ENCODE measurements around the gene CDC42EP3. TPM values are rescaled to one million over a fixed set of nuclear protein-coding genes. Genes with fewer than 3 reads are reported as not detected.

The CDC42EP3 gene
- total and polyA plus RNA-seq, 2 donors (not counting 1 experiment from before 2014, with no cell fraction given) = 28.0 to 29.9 TPM

- ChIA-PET POLR2A (no interaction called here), CTCF (interaction anchor here (0.7 kb wide), 1 partner anchor 17 kb away, joined by 5 read pairs; no protein-coding TSS in a partner anchor)
- no peak overlapping the region for H3K4me3 Mint-ChIP-seq
- Histone ChIP-seq H3K36me3 (replicated peaks in 1 of 2; ENCODE audit: control extremely low read depth in 1 of 2, control insufficient read depth in 1 of 2, extremely low read depth in 1 of 2, insufficient read depth in 2 of 2, low read length in 1 of 2) (no peaks in the 10 kb centered on the region), H3K27me3 (replicated peaks in 1 of 4; ENCODE audit: control extremely low read depth in 1 of 4, control insufficient read depth in 3 of 4, insufficient read depth in 4 of 4, low read length in 3 of 4) (no peaks in the 10 kb centered on the region), H2AFZ (ENCODE audit: insufficient read depth, low read depth, low read length, poor library complexity, severe bottlenecking) (peak overlapping the region; percentile 55), H3K27ac (ENCODE audit: low read length in 2 of 2) (no peak overlapping the region), H3K4me1 (ENCODE audit: control insufficient read depth in 2 of 2, insufficient read depth in 2 of 2, low read length in 2 of 2) (peaks cover 4 to 9% of the 10 kb centered on the region in 2 donors), H3K79me2 (ENCODE audit: control insufficient read depth, insufficient read depth, low read length) (no peaks in the 10 kb centered on the region), H3K9me3 (ENCODE audit: control extremely low read depth in 1 of 3, control insufficient read depth in 2 of 3, insufficient read depth in 1 of 3, low read length in 2 of 3) (no peaks in the 10 kb centered on the region), H3K4me2 (replicated peaks; ENCODE audit: low read depth, low read length, poor library complexity, severe bottlenecking) (peak overlapping the region; percentile 4), H3K9ac (ENCODE audit: low read length) (no peak overlapping the region), H3K4me3 (ENCODE audit: control extremely low read depth in 1 of 5, extremely low read depth in 1 of 5, insufficient read depth in 1 of 5, low read depth in 2 of 5, low read length in 4 of 5) (no peak overlapping the region), H4K20me1 (ENCODE audit: control insufficient read depth, insufficient read depth, low read length, poor library complexity, severe bottlenecking) (no peaks in the 10 kb centered on the region)
- peak; percentile 45 for ATAC-seq (ENCODE audit: low read depth)
- H3K27ac Mint-ChIP-seq = no peak overlapping the region
- no peaks in the 10 kb centered on the region for H3K27me3 Mint-ChIP-seq
- peaks cover 7% of the 10 kb centered on the region for H3K4me1 Mint-ChIP-seq
- intact Hi-C loops (cut with micrococcal nuclease) = no loop called here
- no peak for DNase-seq
- H3K9me3 Mint-ChIP-seq (ENCODE audit: insufficient read depth) = no peaks in the 10 kb centered on the region
- TF ChIP-seq CTCF (IDR thresholded peaks at IDR 0.05) (no peak), EZH2 (IDR thresholded peaks at IDR 0.05; ENCODE audit: borderline replicate concordance, insufficient read depth, low read depth, low read length, poor library complexity, severe bottlenecking) (no peak)
- no CpG with 5 or more reads among the region's 6 CpGs for WGBS (ENCODE audit: insufficient coverage)
These were observed 12.7 kb upstream of the CDC42EP3 start for GRCh38 chr2:37683921-37684780.

- intact Hi-C loops (cut with micrococcal nuclease) = no loop called here
- H3K4me3 ChIP-seq (ENCODE audit: control extremely low read depth in 1 of 5, extremely low read depth in 1 of 5, insufficient read depth in 1 of 5, low read depth in 2 of 5, low read length in 4 of 5) = no peak overlapping the region
- TF ChIP-seq CTCF (IDR thresholded peaks at IDR 0.05) (no peak), EZH2 (IDR thresholded peaks at IDR 0.05; ENCODE audit: borderline replicate concordance, insufficient read depth, low read depth, low read length, poor library complexity, severe bottlenecking) (no peak)
- H3K9me3 ChIP-seq (ENCODE audit: control extremely low read depth in 1 of 3, control insufficient read depth in 2 of 3, insufficient read depth in 1 of 3, low read length in 2 of 3) = no peaks in the 10 kb centered on the region
- CTCF ChIA-PET = no interaction called here
- Mint-ChIP-seq H3K4me1 (peaks cover 7% of the 10 kb centered on the region), H3K27ac (no peak overlapping the region), H3K9me3 (ENCODE audit: insufficient read depth) (no peaks in the 10 kb centered on the region), H3K4me3 (no peak overlapping the region), H3K27me3 (no peaks in the 10 kb centered on the region)
- H2AFZ ChIP-seq (ENCODE audit: insufficient read depth, low read depth, low read length, poor library complexity, severe bottlenecking) = peak overlapping the region; percentile 55
- no peaks in the 10 kb centered on the region for H3K79me2 ChIP-seq (ENCODE audit: control insufficient read depth, insufficient read depth, low read length)
- no peaks in the 10 kb centered on the region for H3K27me3 ChIP-seq (replicated peaks in 1 of 4; ENCODE audit: control extremely low read depth in 1 of 4, control insufficient read depth in 3 of 4, insufficient read depth in 4 of 4, low read length in 3 of 4)
- DNase-seq (no peak), ATAC-seq (ENCODE audit: low read depth) (no peak)
- no peaks in the 10 kb centered on the region for H3K36me3 ChIP-seq (replicated peaks in 1 of 2; ENCODE audit: control extremely low read depth in 1 of 2, control insufficient read depth in 1 of 2, extremely low read depth in 1 of 2, insufficient read depth in 2 of 2, low read length in 1 of 2)
- peaks cover 4 to 9% of the 10 kb centered on the region in 2 donors for H3K4me1 ChIP-seq (ENCODE audit: control insufficient read depth in 2 of 2, insufficient read depth in 2 of 2, low read length in 2 of 2)
- 100% methylated on average over 2 of the region's 3 CpGs for whole genome bisulfite sequencing (ENCODE audit: insufficient coverage)
- no peak overlapping the region for H3K9ac ChIP-seq (ENCODE audit: low read length)
- H3K27ac ChIP-seq (ENCODE audit: low read length in 2 of 2) = no peak overlapping the region
- no peaks in the 10 kb centered on the region for H4K20me1 ChIP-seq (ENCODE audit: control insufficient read depth, insufficient read depth, low read length, poor library complexity, severe bottlenecking)
- POLR2A ChIA-PET = no interaction called here
- H3K4me2 ChIP-seq (replicated peaks; ENCODE audit: low read depth, low read length, poor library complexity, severe bottlenecking) = peak overlapping the region; percentile 4
These were observed 11.8 kb upstream of the CDC42EP3 start for GRCh38 chr2:37683241-37683640.
